ENCODE data around the gene PSMG4.

DNA sequence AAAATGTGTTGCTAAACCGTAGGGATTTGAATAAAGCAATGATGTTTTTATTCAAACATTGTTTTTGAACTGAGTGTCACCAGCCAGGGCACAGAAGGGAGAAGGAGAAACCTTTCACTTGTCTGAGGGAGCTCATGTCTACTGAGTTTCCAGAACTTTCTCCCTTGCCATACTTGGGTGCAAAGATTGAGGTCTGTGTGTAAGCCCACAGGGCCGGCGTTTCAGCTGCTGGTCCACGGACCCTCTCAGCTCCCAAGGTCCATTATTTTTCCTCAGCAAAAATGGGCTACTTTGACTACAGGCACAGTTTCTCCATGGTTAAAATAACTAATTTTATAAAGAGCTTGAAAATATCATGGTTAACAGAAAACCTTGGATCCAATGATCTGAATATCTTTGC, 32.6 kb downstream of the PSMG4 start:
- TF ChIP-seq, protein P1, sequence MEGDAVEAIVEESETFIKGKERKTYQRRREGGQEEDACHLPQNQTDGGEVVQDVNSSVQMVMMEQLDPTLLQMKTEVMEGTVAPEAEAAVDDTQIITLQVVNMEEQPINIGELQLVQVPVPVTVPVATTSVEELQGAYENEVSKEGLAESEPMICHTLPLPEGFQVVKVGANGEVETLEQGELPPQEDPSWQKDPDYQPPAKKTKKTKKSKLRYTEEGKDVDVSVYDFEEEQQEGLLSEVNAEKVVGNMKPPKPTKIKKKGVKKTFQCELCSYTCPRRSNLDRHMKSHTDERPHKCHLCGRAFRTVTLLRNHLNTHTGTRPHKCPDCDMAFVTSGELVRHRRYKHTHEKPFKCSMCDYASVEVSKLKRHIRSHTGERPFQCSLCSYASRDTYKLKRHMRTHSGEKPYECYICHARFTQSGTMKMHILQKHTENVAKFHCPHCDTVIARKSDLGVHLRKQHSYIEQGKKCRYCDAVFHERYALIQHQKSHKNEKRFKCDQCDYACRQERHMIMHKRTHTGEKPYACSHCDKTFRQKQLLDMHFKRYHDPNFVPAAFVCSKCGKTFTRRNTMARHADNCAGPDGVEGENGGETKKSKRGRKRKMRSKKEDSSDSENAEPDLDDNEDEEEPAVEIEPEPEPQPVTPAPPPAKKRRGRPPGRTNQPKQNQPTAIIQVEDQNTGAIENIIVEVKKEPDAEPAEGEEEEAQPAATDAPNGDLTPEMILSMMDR (IDR thresholded peaks at IDR 0.05; ENCODE audit: insufficient read depth, low read length) = no peak
- TF ChIP-seq POLR2AphosphoS5 (IDR thresholded peaks at IDR 0.05; ENCODE audit: low read depth) = no peak

Measured in HL-60 (cell line).